ENCODE results near the gene ZNF92.
A peak's percentile ranks its signal among the peaks of the same experiment; 100 is the strongest.
"Not testable (repeated sequence)": the region's sequence is repeated elsewhere in the genome, so short reads cannot be mapped to it uniquely, and the experiment has no call there.

The ZNF92 gene

GRCh38 chr7:65373608-65374351 is at the start of gene ZNF92:
Gene ZNF92 (plus strand): TSS chr7:65373855. CDS start chr7:65373998, 143 bp downstream.
- FAIRE-seq: peak; percentile 92

GRCh38 chr7:65325793-65326432 is 47.7 kb upstream of the ZNF92 start:
- FAIRE-seq: no peak

GRCh38 chr7:65338346-65338745 is 35.3 kb upstream of the ZNF92 start:
- FAIRE-seq: no peak

- no peak for FAIRE-seq
Measured at GRCh38 chr7:65339257-65339656, 34.4 kb upstream of the ZNF92 start.

DNA sequence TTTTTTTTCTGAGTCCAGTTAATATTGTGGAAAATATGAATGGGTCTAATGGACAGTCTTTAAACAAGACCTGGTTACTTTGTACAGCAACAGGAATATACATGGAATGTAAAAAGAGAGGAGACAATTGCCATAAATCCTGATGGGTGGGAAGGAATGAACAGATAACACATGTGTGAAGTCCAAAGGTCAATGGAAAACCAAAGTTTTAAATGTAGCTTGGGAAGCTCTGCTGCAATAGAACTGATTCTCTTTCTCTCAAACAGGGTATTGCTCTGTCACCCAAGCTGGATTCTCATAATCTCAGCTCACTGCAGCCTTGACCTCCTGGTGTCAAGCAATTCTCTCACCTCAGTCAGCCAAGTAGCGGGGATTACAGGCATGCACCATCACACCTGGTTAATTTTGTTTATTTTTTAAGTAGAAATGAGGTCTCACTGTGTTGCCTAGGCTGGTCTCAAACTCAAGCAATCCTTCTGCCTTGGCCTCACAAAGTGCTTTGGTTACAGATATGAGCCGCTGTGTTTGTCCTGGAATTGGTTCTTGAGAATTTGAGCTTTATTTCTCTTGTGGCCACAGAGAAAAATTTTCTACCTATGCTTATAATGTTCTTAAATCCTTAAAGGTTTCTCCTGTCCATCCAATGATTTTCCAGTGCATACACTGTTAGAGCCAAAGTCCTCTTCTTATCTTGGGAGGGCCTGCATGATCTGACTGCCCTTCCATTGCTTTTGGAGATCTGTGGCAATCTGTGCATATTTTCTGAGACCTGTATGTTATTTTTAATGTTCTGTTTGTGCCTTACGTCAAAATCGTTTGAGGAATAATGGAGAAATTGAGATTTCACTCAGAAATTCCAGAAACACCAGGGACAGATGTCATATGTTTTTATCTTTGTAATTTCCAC is 30.7 kb upstream of the ZNF92 start:
- no peak for FAIRE-seq

- not testable (repeated sequence) for FAIRE-seq
Measured at GRCh38 chr7:65344541-65344940, 29.1 kb upstream of the ZNF92 start.

DNA sequence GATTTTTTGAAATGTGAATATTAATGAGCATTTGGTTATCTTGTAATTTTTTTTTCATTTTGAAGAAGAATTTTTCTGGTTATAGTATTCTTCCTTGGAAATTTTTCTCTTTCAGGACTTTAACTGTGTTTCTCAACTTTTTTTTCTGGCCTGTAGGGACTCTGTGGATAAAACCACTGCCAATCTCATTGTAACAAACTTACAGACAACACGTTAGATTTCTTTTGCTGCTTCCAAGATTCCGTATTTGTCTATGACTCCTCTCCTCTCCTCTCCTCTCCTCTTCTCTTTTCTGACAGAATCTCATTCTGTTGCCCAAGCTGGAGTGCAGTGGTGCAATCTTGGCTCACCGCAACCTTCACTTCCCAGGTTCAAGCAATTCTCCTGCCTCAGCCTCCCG is 19.4 kb upstream of the ZNF92 start:
- FAIRE-seq: peak; percentile 7

- FAIRE-seq: no peak
Measured at GRCh38 chr7:65369843-65370242, 3.8 kb upstream of the ZNF92 start.

DNA sequence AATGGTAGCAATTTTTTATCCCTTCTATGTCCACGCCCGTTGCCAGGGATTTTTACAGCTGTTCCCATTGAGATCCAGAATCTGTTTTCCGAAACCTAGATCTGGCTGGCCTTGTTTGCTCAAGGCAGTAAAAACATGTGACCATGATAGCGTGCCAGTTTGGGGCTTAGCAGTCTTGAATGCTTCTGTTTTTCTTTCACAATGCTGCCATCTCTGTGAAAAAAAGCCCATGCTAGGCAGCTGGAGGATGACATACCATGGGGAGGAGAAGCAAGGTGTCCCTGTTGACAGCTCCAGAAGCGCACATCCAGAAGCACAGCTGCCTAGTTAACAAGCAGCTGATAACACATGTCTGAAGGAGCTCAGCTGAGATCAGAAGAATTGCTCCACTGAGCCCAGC is 2.2 kb upstream of the ZNF92 start:
- FAIRE-seq: no peak

DNA sequence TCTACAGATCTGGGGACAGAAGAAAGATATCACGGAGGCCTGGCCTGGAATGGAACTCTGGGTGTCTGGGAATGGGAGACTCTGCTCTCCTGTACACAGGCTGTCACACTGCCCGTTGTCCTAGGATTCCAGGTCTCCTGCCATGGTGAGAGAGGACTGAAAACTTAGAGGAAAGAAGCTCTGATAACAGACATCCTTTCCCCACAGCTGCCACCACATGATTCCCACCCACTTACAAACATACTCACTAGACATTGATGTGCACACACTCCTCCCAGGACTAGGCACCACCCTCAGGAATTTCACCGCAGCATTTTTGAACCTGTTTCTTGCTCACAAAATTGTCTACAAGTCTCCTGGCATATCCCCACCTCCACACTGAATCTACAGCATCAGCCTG is 5.7 kb downstream of the ZNF92 start:
- FAIRE-seq: no peak

DNA sequence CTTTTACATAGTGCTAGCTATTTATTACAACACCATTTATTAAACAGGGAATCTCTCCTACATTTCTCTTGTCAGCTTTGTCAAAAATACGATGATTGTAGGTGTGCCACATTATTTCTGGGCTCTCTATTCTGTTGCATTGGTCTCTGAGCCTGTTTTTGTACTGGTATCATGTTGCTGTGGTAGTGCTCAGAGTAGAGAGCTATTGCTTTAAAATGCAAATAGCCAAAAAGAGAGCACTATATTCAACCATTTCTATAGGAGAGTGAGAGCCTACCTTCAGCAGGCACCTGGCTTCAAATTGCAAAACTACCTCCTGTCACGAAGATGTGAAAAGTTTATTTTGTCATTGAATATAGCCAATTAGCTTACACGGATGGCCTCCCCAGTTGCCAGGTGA is 8.1 kb downstream of the ZNF92 start:
- FAIRE-seq: no peak

- no peak for FAIRE-seq
Measured at GRCh38 chr7:65382452-65382851, 8.8 kb downstream of the ZNF92 start.

GRCh38 chr7:65387891-65388290 is 14.2 kb downstream of the ZNF92 start:
- FAIRE-seq: no peak

DNA sequence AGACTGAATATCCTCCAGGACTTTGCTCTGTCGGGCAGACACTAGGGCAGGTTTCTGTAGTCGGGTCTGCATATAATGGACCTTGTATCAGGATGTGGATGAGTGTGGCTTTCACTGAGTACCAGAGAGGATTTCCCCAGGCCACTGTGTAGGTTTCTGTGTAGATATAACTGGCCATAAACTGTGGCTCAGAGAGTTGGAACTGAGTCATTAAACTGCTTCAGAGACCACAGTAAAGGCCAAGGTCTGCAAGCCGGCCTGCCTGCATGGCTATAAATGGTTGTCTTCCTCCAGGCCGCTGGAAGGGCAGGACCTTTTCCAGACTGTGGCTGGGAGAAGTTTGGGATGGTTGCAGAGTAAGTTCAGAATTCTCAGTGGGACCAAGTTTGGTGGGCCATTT is 16.9 kb downstream of the ZNF92 start:
- no peak for FAIRE-seq

GRCh38 chr7:65397730-65398142 is 24.1 kb downstream of the ZNF92 start:
- no peak for FAIRE-seq

DNA sequence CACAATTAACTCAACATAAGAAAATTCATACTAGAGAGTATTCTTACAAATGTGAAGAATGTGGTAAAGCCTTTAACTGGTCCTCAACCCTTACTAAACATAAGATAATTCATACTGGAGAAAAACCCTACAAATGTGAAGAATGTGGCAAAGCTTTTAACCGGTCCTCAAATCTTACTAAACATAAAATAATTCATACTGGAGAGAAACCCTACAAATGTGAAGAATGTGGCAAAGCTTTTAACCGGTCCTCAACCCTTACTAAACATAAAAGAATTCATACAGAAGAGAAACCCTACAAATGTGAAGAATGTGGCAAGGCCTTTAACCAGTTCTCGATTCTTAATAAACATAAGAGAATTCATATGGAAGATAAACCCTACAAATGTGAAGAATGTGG is 25.0 kb downstream of the ZNF92 start:
- not testable (repeated sequence) for FAIRE-seq

DNA sequence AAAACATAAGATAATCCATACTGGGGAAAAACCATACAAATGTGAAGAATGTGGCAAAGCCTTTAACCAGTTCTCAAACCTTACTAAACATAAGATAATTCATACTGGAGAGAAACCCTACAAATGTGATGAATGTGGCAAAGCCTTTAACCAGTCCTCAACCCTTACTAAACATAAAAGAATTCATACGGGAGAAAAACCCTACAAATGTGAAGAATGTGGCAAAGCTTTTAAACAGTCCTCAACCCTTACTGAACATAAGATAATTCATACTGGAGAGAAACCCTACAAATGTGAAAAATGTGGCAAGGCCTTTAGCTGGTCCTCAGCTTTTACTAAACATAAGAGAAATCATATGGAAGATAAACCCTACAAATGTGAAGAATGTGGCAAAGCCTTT is 25.4 kb downstream of the ZNF92 start:
- FAIRE-seq: not testable (repeated sequence)

DNA sequence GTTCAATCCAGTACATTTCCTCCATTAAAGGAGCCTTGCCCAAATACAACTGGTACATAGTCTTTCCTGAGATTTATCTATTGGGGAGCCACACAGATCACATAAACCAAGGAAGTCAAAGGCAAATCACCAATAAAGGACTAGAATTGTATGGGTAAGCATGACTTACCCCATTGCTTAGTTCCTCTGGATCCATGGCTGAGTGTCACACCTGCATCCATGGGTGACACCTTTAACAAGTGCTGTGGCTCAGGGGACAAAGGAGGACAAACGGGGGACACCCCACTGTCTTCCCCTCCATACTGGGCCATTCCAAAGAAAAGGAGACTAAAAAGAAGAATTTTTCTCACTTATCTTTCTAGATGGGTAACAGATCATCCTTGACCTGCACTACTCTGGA is 30.4 kb downstream of the ZNF92 start:
- no peak for FAIRE-seq

DNA sequence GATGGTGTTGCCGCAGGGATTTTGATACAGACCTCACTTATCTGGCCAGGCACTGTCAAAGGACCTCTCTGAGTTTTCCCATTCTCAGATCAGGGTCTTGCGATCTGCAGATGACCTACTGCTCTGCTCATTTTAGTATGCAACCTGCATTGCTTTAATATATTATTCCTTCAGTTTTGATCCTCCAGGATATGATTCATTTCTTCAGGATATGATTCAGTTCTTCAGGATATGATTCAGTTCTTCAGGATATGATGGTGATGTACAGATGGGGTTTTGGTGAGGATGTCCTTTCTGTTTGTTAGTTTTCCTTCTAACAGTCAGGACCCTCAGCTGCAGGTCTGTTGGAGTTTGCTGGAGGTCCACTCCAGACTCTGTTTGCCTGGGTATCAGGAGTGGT is 33.1 kb downstream of the ZNF92 start:
- FAIRE-seq: not testable (repeated sequence)

DNA sequence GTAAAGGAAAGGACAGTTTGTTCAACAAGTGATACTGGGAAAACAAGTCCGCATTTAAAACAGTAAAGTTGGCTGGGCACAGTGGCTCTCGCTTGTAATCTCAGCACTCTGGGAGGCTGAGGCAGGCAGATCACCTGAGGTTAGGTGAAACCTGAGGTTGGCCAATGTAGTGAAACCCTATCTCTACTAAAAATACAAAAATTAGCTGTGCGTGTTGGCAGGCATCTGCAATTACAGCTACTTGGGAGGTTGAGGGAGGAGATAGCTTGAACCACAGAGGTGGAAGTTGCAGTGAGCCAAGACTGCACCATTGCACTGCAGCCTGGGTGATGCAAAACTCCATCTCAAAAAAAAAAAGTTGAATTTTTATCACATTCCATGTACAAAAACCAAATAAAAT is 35.7 kb downstream of the ZNF92 start:
- FAIRE-seq: no peak

GRCh38 chr7:65411249-65411648 is 37.6 kb downstream of the ZNF92 start:
- no peak for FAIRE-seq

GRCh38 chr7:65422670-65423069 is 49.0 kb downstream of the ZNF92 start:
- no peak for FAIRE-seq

DNA sequence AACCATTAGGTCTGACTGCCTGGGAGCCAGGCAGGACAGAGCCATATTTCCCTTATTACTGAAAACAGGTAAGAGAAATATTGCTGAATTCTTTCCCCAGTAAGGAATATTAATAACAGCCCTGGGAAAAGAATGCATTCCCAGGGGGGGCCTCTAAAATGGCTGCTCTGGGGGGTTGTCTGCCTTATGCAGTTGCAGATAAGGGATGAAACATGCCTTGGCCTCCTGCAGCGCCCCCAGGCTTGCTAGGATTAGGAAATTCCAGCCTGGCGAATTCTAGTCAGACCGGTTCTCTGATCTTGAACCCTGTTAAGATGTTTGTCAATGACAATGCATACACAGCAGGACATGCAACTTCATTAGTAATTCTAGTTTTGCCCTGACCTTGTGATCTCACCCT is 49.6 kb downstream of the ZNF92 start:
- FAIRE-seq: not testable (repeated sequence)
